T-helper 17 cell (primary cell): ENCODE measurements around the gene TM6SF1. TPM values are rescaled to one million over a fixed set of nuclear protein-coding genes. Genes with fewer than 3 reads are reported as not detected.
"Not testable (repeated sequence)": the region's sequence is repeated elsewhere in the genome, so short reads cannot be mapped to it uniquely, and the experiment has no call there.

Source experiments
- ATAC-seq: fragments of 150-1000 bp; cut with Tn5 transposase; 2 replicates; pipeline ENCODE4 v1.10.0; 2021; ENCODE audit warnings: mild to moderate bottlenecking, moderate library complexity
- DNase-seq, 3 donors: peaks; one replicate each; pipeline versions ENCODE4 v3.0.0 to v3.0.0-alpha.2; 2020 to 2021
- H3K9me3 ChIP-seq: one replicate; pipeline ENCODE4 v1.7.0; 2013; ENCODE audit warnings: low read length, mild to moderate bottlenecking; ENCODE audit not compliant: control insufficient read depth, poor library complexity, severe bottlenecking
- H3K27ac Mint-ChIP-seq: one replicate; pipeline ENCODE4 v1.8.0; 2022; ENCODE audit warnings: mild to moderate bottlenecking, moderate library complexity, mixed read lengths
- H3K27me3 Mint-ChIP-seq: one replicate; pipeline ENCODE4 v1.8.0; 2022; ENCODE audit warnings: mixed read lengths
- H3K36me3 Mint-ChIP-seq: one replicate; pipeline ENCODE4 v1.8.0; 2022; ENCODE audit warnings: low read depth, mixed read lengths
- H3K4me1 Mint-ChIP-seq: one replicate; pipeline ENCODE4 v1.8.0; 2022; ENCODE audit warnings: mild to moderate bottlenecking, mixed read lengths
- H3K4me3 Mint-ChIP-seq: one replicate; pipeline ENCODE4 v1.8.0; 2022; ENCODE audit warnings: mild to moderate bottlenecking, moderate library complexity, mixed read lengths
- total RNA-seq, 4 donors: library from RNA in 2 of 4; stranded (reverse) in 2 of 4; gene quantifications; one replicate each; pipeline ENCODE4 v1.2.3 and lab custom pipeline; 2022 to 2026

TM6SF1 gene
- total RNA-seq, 2 donors from 2014 or later, result 0.85 to 4.3 TPM

GRCh38 chr15:83113881-83114674 lies 6.6 kb downstream of the TM6SF1 start:
- DNase-seq, result no peak
- no peak overlapping the region for H3K27ac Mint-ChIP-seq
- H3K4me3 Mint-ChIP-seq, result no peak overlapping the region
- ATAC-seq, result no peak
- H3K9me3 ChIP-seq, result no peaks in the 10 kb centered on the region
- peaks cover 5% of the 10 kb centered on the region for H3K36me3 Mint-ChIP-seq
- H3K27me3 Mint-ChIP-seq, result peaks cover 15% of the 10 kb centered on the region
- peaks cover 1% of the 10 kb centered on the region for H3K4me1 Mint-ChIP-seq

DNA sequence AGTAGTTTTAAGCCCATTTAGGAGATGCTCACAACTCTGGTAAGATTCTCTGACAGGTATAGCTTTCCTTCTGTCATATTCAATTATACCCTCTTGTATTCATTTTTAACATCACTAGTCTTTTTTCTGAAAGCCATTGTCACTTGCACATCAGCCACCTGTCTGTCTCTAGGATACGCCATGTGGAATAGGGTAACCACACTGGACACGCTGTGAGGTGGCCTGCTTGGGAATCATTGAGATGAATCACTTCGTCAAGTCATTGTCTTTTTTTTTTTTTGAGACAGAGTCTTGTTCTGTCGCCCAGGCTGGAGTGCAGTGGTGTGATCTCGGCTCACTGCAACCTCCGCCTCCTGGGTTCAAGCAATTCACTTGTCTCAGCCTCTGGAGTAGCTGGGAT lies 7.4 kb downstream of the TM6SF1 start:
- Mint-ChIP-seq H3K4me3 (no peak overlapping the region), H3K27me3 (peaks cover 7% of the 10 kb centered on the region), H3K4me1 (peaks cover 3% of the 10 kb centered on the region), H3K36me3 (peaks cover 3% of the 10 kb centered on the region), H3K27ac (no peak overlapping the region)
- ATAC-seq, result no peak
- no peaks in the 10 kb centered on the region for H3K9me3 ChIP-seq
- DNase-seq, result no peak

GRCh38 chr15:83115410-83115809 lies 8.0 kb downstream of the TM6SF1 start:
- H3K9me3 ChIP-seq, result no peaks in the 10 kb centered on the region
- DNase-seq (no peak), ATAC-seq (no peak)
- peaks cover 3% of the 10 kb centered on the region for H3K36me3 Mint-ChIP-seq
- H3K4me3 Mint-ChIP-seq, result no peak overlapping the region
- no peak overlapping the region for H3K27ac Mint-ChIP-seq
- peaks cover 3% of the 10 kb centered on the region for H3K4me1 Mint-ChIP-seq
- peaks cover 2% of the 10 kb centered on the region for H3K27me3 Mint-ChIP-seq

DNA sequence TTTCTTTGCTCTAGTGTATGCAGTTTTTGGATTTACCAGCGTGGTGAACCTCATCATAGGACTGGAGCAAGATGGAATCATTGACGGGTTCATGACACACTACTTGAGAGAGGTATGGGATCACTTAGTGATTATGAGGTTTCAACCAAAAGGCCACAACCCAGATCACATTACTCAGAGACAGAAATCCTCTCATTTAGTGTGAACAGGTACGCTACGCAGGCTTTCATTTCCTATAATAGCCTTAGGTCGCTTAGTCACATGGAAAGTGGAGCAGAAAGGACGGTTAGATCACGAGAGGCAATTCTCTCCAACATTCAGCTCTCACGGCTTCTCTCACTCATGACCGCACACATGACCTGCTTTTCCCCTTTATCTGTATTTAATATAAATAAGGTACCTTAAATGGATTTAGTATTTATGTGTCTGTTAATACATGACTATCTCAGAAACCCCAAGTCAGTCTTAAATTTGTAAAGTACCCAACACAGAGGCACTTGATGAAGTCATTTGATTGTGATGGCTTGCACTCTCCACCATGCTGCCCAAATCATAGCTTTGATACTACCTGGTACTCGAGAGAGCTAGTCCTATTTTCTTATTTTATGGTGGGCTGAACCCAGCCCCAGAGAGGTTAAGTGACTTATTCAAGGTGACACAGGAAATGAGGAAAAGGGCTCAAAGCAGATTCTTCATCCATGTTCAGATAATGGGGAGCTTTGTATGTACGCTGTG lies 8.6 kb downstream of the TM6SF1 start:
- Mint-ChIP-seq H3K27me3 (no peaks in the 10 kb centered on the region), H3K27ac (no peak overlapping the region), H3K36me3 (peaks cover 3% of the 10 kb centered on the region), H3K4me3 (no peak overlapping the region), H3K4me1 (peaks cover 3% of the 10 kb centered on the region)
- DNase-seq (no peak), ATAC-seq (no peak)
- no peaks in the 10 kb centered on the region for H3K9me3 ChIP-seq

DNA sequence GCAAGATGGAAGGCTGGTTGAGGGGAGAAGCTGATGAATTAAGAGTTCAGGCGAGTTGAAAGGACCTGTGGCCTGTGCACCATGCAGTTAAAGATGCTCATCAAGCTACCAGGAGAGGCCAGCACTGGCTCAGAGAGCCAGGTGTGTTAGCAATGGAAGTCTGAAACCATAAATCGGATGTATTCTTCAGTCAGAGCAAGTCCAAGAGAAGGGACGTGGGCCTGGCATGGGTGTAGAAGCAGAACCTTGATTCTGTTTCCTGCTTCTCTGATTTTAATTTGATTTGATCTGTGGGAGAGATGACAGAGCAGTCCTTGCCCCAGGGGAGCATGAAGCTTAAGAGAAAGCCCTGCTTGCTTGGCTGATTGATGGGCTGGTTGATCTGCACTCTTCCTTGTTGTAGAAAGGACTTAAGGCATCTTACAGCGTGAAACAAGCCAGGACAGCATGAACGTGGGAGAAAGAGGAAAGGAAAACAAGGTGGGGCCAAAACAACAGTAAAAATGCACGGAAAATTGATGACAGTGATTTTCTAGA lies 10.9 kb downstream of the TM6SF1 start:
- H3K36me3 Mint-ChIP-seq, result no peaks in the 10 kb centered on the region

DNA sequence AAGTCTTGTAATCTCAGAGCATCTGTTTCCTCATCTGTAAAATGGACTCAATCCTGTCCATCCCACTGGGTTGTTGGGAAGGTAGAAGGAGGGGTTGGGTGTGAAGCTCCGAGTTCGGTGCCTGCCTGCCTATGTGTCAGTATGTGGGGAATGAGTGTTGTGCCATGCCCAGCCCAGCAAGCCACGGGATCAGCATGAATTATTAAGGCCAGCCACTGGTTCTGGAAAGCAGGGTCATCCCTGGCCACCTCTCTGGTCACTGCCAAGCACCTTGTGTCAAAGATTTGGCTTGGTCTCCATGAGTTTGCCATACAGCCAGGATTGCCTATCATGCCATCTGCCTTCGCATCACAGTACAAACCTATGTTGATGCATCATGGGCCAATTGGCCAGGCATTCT lies 11.5 kb downstream of the TM6SF1 start:
- H3K9me3 ChIP-seq, result no peaks in the 10 kb centered on the region
- DNase-seq (no peak), ATAC-seq (no peak)
- Mint-ChIP-seq H3K4me3 (no peak overlapping the region), H3K27me3 (no peaks in the 10 kb centered on the region), H3K27ac (no peak overlapping the region), H3K4me1 (peaks cover 3% of the 10 kb centered on the region), H3K36me3 (no peaks in the 10 kb centered on the region)

More for the DNA sequence above, 10.9 kb downstream of the TM6SF1 start:
- no peak overlapping the region for H3K4me3 Mint-ChIP-seq
- H3K4me1 Mint-ChIP-seq, result peaks cover 3% of the 10 kb centered on the region
- H3K9me3 ChIP-seq, result no peaks in the 10 kb centered on the region
- H3K27me3 Mint-ChIP-seq, result no peaks in the 10 kb centered on the region
- no peak overlapping the region for H3K27ac Mint-ChIP-seq
- DNase-seq, result no peak
- no peak for ATAC-seq

- H3K9me3 ChIP-seq, result no peaks in the 10 kb centered on the region
- peaks cover 3% of the 10 kb centered on the region for H3K4me1 Mint-ChIP-seq
- no peak overlapping the region for H3K27ac Mint-ChIP-seq
- H3K27me3 Mint-ChIP-seq, result no peaks in the 10 kb centered on the region
- H3K4me3 Mint-ChIP-seq, result no peak overlapping the region
- ATAC-seq, result no peak
- DNase-seq, result no peak
- no peaks in the 10 kb centered on the region for H3K36me3 Mint-ChIP-seq
Observed at GRCh38 chr15:83119968-83120581, 12.6 kb downstream of the TM6SF1 start.

DNA sequence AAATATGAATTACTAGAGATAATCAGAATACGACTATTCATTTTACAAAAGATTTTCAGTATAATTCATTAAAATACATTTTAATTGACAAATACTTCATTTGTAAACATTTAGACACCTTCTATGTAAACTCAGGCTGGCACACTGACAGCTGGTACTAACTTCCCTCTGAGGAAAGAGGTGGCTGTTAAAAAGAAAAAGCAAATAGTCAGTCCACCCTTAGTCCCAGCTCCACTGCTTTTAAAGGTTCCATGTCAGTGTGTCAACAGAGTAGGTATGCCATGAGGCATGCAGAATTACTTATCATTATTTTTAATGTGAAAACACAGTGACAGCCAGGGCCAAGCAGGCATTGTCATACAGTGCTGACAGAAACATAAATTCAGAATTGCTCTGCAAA lies 16.1 kb downstream of the TM6SF1 start:
- ATAC-seq (no peak), DNase-seq (no peak)
- Mint-ChIP-seq H3K27me3 (no peaks in the 10 kb centered on the region), H3K4me1 (peaks cover 3% of the 10 kb centered on the region), H3K36me3 (peaks cover under 1% of the 10 kb centered on the region), H3K27ac (no peak overlapping the region), H3K4me3 (no peak overlapping the region)
- H3K9me3 ChIP-seq, result no peaks in the 10 kb centered on the region

DNA sequence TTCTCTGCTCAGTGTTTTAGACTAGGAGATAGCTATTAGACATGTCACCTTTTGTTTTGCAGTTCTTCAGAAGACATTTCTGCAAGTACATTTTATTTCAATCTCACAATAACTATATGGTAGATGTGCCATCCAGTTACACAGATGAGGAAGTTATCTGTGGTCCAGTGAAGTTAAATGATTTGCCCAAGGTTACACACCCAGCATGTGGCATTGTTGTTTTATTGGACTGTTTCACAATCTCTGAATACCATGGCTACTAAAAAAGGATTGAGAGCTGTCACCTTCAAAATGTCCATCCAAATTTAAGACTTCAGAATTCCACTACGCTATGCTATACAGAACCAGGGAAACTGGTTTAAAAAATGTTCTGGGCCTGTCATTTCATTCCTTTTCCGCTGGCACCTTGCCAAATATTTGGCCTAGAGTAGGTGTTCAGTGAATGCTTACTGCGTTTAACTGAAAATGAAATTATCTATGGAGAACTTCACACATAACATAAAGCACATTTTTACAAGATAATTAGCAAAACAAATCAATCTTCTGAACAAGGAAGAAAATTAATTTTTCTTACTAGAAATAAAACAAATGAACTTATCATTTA lies 20.2 kb downstream of the TM6SF1 start:
- no peak for DNase-seq
- H3K4me3 Mint-ChIP-seq, result no peak overlapping the region
- peak overlapping the region; percentile 87 for H3K27ac Mint-ChIP-seq
- H3K4me1 Mint-ChIP-seq, result no peaks in the 10 kb centered on the region
- peaks cover 2% of the 10 kb centered on the region for H3K36me3 Mint-ChIP-seq
- H3K9me3 ChIP-seq, result no peaks in the 10 kb centered on the region
- no peaks in the 10 kb centered on the region for H3K27me3 Mint-ChIP-seq
- ATAC-seq, result no peak

GRCh38 chr15:83129791-83130190 lies 22.3 kb downstream of the TM6SF1 start:
- Mint-ChIP-seq H3K36me3 (peaks cover 2% of the 10 kb centered on the region), H3K27me3 (no peaks in the 10 kb centered on the region), H3K4me1 (no peaks in the 10 kb centered on the region), H3K27ac (no peak overlapping the region), H3K4me3 (no peak overlapping the region)
- ATAC-seq (no peak), DNase-seq (no peak)
- no peaks in the 10 kb centered on the region for H3K9me3 ChIP-seq

DNA sequence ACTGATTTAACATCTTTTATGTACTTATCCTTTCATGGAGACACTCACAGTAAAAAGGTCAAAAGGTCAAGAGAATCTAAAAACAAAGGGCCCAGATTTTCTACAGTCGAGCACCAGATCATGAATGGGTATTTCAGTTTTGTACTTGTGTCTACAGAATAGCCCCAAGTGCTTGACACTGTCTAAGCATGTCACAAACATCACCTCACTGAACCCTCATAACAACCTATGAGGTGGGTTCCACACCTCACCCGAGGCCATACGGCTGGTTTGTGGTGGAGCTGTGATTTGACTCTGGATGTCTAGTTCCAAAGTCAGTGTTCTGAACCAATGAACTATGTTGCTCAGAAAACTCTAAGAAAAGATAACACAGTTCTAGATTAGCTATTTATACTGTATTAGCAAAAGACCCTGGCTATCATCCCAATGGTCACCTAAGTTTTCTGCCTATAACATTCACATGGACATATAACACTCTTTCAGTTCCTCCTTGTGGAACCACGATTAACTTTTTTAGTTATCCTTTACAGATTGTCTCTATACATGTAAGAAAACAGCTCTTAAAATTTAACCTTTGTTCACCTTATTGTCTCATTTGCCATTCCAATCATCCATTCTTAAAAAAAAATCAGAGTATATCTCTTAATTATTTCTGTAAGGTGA lies 25.5 kb downstream of the TM6SF1 start:
- Mint-ChIP-seq H3K4me3 (no peak overlapping the region), H3K36me3 (peaks cover 2% of the 10 kb centered on the region), H3K27ac (no peak overlapping the region), H3K4me1 (no peaks in the 10 kb centered on the region), H3K27me3 (no peaks in the 10 kb centered on the region)
- ATAC-seq (no peak), DNase-seq (no peak)
- no peaks in the 10 kb centered on the region for H3K9me3 ChIP-seq

- H3K9me3 ChIP-seq, ATAC-seq, DNase-seq, H3K27me3 Mint-ChIP-seq, H3K36me3 Mint-ChIP-seq, H3K4me1 Mint-ChIP-seq, H3K4me3 Mint-ChIP-seq, H3K27ac Mint-ChIP-seq: not testable (repeated sequence)
Observed at GRCh38 chr15:83142151-83142550, 34.7 kb downstream of the TM6SF1 start.
